AG04450 (cell line): Measurements from ENCODE around the gene NLRP6. TPM values are rescaled to one million over a fixed set of nuclear protein-coding genes. Genes with fewer than 3 reads are reported as not detected.

ENCODE experiments used
- CTCF ChIA-PET: fragments of 300-600, 350-600 bp; formaldehyde crosslinking; extraction: SDS; loops from one replicate; lab custom pipeline; 2022; ENCODE audit warnings: antibody characterized with exemption, inconsistent platforms; lab: Charles Lee
- POLR2A ChIA-PET: fragments of 350-600 bp; formaldehyde crosslinking; extraction: SDS; loops from one replicate; lab custom pipeline; 2021; ENCODE audit warnings: antibody characterized with exemption, inconsistent platforms; lab: Yijun Ruan, JAX
- DNase-seq: peaks from one replicate; pipeline ENCODE4 v3.0.0-alpha.2; 2011; ENCODE audit warnings: low read depth, low spot score
- H3K27ac ChIP-seq: one replicate; pipeline ENCODE4 v1.5.1; 2012; ENCODE audit warnings: low read depth, low read length, control low read depth
- H3K27me3 ChIP-seq: one replicate; pipeline ENCODE4 v1.6.0; 2012; ENCODE audit warnings: low read length; ENCODE audit not compliant: control insufficient read depth, insufficient read depth
- H3K4me3 ChIP-seq: 2 replicates; pipeline ENCODE4 v1.5.1; 2011; ENCODE audit warnings: mild to moderate bottlenecking, low read depth, low read length, control low read depth
- H3K9me3 ChIP-seq: 2 replicates; pipeline ENCODE4 v1.5.1; 2012; ENCODE audit warnings: low read length; ENCODE audit not compliant: control insufficient read depth, insufficient read depth
- CTCF ChIP-seq: IDR thresholded peaks from 2 replicates; pipeline ENCODE4 v1.5.1; 2011; ENCODE audit warnings: low read depth, low read length, control low read depth, inconsistent platforms
- polyA plus RNA-seq: library from polyadenylated mRNA; depleted of rRNA; stranded (reverse); fragments of >200 nt; gene quantifications from 2 replicates; pipeline ENCODE4 v1.2.3, GENCODE V29; 2011

NLRP6 gene
- polyA plus RNA-seq, 1 experiment: not detected

GRCh38 chr11:241634-242033 is 36.6 kb upstream of the NLRP6 start:
- POLR2A ChIA-PET: no interaction called here
- CTCF ChIA-PET: interaction anchor here (6.8 kb wide), 1 partner anchor 9 kb away, joined by 51 read pairs; no protein-coding TSS in a partner anchor

GRCh38 chr11:244376-244775 is 33.8 kb upstream of the NLRP6 start:
- Histone ChIP-seq H3K9me3 (no peaks in the 10 kb centered on the region), H3K4me3 (no peak overlapping the region), H3K27me3 (no peaks in the 10 kb centered on the region), H3K27ac (no peak overlapping the region)
- no peak for DNase-seq
- CTCF ChIA-PET: no interaction called here
- POLR2A ChIA-PET: interaction anchor here (0.8 kb wide), 1 partner anchor 47 kb away, joined by 7 read pairs; no protein-coding TSS in a partner anchor
- no peak for TF ChIP-seq CTCF

More at GRCh38 chr11:241634-242033, 36.6 kb upstream of the NLRP6 start:
- no peak overlapping the region for H3K4me3 ChIP-seq
- TF ChIP-seq CTCF: no peak
- H3K9me3 ChIP-seq: no peaks in the 10 kb centered on the region; the same call in 1 of the 2 replicates
- no peaks in the 10 kb centered on the region for H3K27me3 ChIP-seq
- no peak overlapping the region for H3K27ac ChIP-seq
- DNase-seq: no peak

- no peak for TF ChIP-seq CTCF
- ChIA-PET POLR2A (interaction anchor here (1.2 kb wide), 1 partner anchor 106 kb away, joined by 4 read pairs; no protein-coding TSS in a partner anchor), CTCF (interaction anchor here (1.5 kb wide), 1 partner anchor 198 kb away, joined by 4 read pairs; no protein-coding TSS in a partner anchor)
- Histone ChIP-seq H3K4me3 (no peak overlapping the region), H3K9me3 (no peaks in the 10 kb centered on the region), H3K27me3 (no peaks in the 10 kb centered on the region), H3K27ac (no peak overlapping the region)
- no peak for DNase-seq
Observed at GRCh38 chr11:249062-249461, 29.1 kb upstream of the NLRP6 start.

GRCh38 chr11:250274-250673 is 27.9 kb upstream of the NLRP6 start:
- no peak for DNase-seq
- Histone ChIP-seq H3K4me3 (no peak overlapping the region), H3K9me3 (no peaks in the 10 kb centered on the region), H3K27ac (no peak overlapping the region), H3K27me3 (no peaks in the 10 kb centered on the region)
- ChIA-PET POLR2A (interaction anchor here (0.9 kb wide), 1 partner anchor 18 kb away, joined by 3 read pairs; no protein-coding TSS in a partner anchor), CTCF (interaction anchor here (0.8 to 2.5 kb wide), 13 partner anchors 10 to 198 kb away, joined by 3 to 51 read pairs (median 4); partner anchors contain the start of genes B4GALNT4, PSMD13 and SIGIRR)
- TF ChIP-seq CTCF: no peak

GRCh38 chr11:250740-251299 is 27.4 kb upstream of the NLRP6 start:
- Histone ChIP-seq H3K27me3 (no peaks in the 10 kb centered on the region), H3K9me3 (no peaks in the 10 kb centered on the region), H3K27ac (no peak overlapping the region), H3K4me3 (no peak overlapping the region)
- peak; percentile 62 for TF ChIP-seq CTCF
- no peak for DNase-seq
- POLR2A ChIA-PET: interaction anchor here (0.9 kb wide), 1 partner anchor 17 kb away, joined by 3 read pairs; no protein-coding TSS in a partner anchor
- CTCF ChIA-PET: interaction anchor here (0.6 to 2.5 kb wide), 15 partner anchors 9 to 198 kb away, joined by 3 to 51 read pairs (median 4); partner anchors contain the start of genes B4GALNT4, PSMD13 and SIGIRR
